Activated B cell treated with CpG ODN at 0.5 μM for 24 hours (primary cell): ENCODE measurements around the gene ZNF544. TPM values are rescaled to one million over a fixed set of nuclear protein-coding genes. Genes with fewer than 3 reads are reported as not detected.

Source experiments
- ATAC-seq: fragments of 200-7000 bp; cut with Tn5 transposase; one replicate; pipeline ENCODE4 v1.10.0; 2021; ENCODE audit warnings: low read depth, mild to moderate bottlenecking, moderate library complexity
- CTCF ChIA-PET: fragments of 350-600 bp; sonication (Branson Sonifier 250); formaldehyde crosslinking; loops from one replicate; lab custom pipeline; 2021; ENCODE audit warnings: antibody characterized with exemption; lab: Charles Lee
- POLR2A ChIA-PET: fragments of 350-600 bp; sonication (Branson Sonifier 250); formaldehyde crosslinking; loops from one replicate; lab custom pipeline; 2021; ENCODE audit warnings: antibody characterized with exemption; lab: Charles Lee
- DNase-seq: peaks from one replicate; pipeline ENCODE4 v3.0.0; 2022
- H3K27ac Mint-ChIP-seq: one replicate; pipeline ENCODE4 v1.8.0; 2020; ENCODE audit warnings: mixed read lengths
- H3K27me3 Mint-ChIP-seq: one replicate; pipeline ENCODE4 v1.8.0; 2021; ENCODE audit warnings: mixed read lengths
- H3K36me3 Mint-ChIP-seq: one replicate; pipeline ENCODE4 v1.8.0; 2021; ENCODE audit warnings: low read depth, mixed read lengths
- H3K4me1 Mint-ChIP-seq: one replicate; pipeline ENCODE4 v1.8.0; 2021; ENCODE audit warnings: mixed read lengths
- H3K4me3 Mint-ChIP-seq: one replicate; pipeline ENCODE4 v1.8.0; 2020; ENCODE audit warnings: mild to moderate bottlenecking, mixed read lengths
- H3K9me3 Mint-ChIP-seq: one replicate; pipeline ENCODE4 v1.8.0; 2020; ENCODE audit warnings: mixed read lengths
- intact Hi-C: fragments of 100-400 bp; cut with micrococcal nuclease; formaldehyde crosslinking; loops from one replicate; pipeline ENCODE4 v1.15.1; 2024
- total RNA-seq: library from RNA; stranded (reverse); gene quantifications from 2 replicates; pipeline ENCODE4 v1.2.3, GENCODE V29; 2022
- TF ChIP-seq, protein P1 (sequence below): fragments of 200-600 bp; IDR thresholded peaks from one replicate; pipeline ENCODE4 v1.8.0; 2022; ENCODE audit warnings: antibody characterized with exemption, mild to moderate bottlenecking

ZNF544 gene
- total RNA-seq, 1 donor from 2014 or later: 61.7 TPM

DNA sequence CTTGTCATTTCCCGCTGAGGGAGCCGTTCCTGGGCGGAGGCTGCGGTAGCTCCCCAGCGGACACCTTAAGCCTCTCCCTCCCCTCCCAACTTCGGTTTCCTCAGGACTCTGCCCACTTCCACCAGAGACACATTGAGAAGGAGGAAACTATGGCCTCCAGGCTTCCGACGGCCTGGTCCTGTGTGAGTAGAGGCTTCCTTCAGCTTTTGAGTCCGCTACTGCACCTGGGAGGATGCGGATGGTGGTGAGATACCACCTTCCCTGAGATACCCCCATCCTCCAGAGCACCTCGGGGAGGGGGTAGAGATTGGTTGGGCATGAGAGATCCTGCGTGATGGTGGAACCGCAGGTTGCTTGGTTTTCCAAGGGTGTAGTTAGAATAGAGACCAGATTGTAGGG, 44.9 kb upstream of the ZNF544 start:
- Mint-ChIP-seq H3K4me3 (peak overlapping the region; percentile 92), H3K27ac (peak overlapping the region; percentile 98), H3K27me3 (no peaks in the 10 kb centered on the region), H3K4me1 (peaks cover 24% of the 10 kb centered on the region), H3K9me3 (peaks cover 21% of the 10 kb centered on the region), H3K36me3 (peaks cover 62% of the 10 kb centered on the region)
- intact Hi-C loops: loop anchor here (1.0 to 2.0 kb wide), 9 partner anchors 45 to 943 kb away; partner anchors contain the start of genes TRAPPC2B, TRIM28, ZNF211 and ZNF256
- DNase-seq: no peak
- ATAC-seq: no peak
- TF ChIP-seq, protein P1, sequence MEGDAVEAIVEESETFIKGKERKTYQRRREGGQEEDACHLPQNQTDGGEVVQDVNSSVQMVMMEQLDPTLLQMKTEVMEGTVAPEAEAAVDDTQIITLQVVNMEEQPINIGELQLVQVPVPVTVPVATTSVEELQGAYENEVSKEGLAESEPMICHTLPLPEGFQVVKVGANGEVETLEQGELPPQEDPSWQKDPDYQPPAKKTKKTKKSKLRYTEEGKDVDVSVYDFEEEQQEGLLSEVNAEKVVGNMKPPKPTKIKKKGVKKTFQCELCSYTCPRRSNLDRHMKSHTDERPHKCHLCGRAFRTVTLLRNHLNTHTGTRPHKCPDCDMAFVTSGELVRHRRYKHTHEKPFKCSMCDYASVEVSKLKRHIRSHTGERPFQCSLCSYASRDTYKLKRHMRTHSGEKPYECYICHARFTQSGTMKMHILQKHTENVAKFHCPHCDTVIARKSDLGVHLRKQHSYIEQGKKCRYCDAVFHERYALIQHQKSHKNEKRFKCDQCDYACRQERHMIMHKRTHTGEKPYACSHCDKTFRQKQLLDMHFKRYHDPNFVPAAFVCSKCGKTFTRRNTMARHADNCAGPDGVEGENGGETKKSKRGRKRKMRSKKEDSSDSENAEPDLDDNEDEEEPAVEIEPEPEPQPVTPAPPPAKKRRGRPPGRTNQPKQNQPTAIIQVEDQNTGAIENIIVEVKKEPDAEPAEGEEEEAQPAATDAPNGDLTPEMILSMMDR: no peak
- POLR2A ChIA-PET: interaction anchor here (0.6 to 2.6 kb wide), 30 partner anchors 10 to 1870 kb away, joined by 3 to 39 read pairs (median 5); partner anchors contain the start of genes ERVK3-1, ZBTB45, ZIK1 and ZNF132
- CTCF ChIA-PET: interaction anchor here (1.3 to 1.6 kb wide), 2 partner anchors 44 to 396 kb away, joined by 3 read pairs; no protein-coding TSS in a partner anchor

DNA sequence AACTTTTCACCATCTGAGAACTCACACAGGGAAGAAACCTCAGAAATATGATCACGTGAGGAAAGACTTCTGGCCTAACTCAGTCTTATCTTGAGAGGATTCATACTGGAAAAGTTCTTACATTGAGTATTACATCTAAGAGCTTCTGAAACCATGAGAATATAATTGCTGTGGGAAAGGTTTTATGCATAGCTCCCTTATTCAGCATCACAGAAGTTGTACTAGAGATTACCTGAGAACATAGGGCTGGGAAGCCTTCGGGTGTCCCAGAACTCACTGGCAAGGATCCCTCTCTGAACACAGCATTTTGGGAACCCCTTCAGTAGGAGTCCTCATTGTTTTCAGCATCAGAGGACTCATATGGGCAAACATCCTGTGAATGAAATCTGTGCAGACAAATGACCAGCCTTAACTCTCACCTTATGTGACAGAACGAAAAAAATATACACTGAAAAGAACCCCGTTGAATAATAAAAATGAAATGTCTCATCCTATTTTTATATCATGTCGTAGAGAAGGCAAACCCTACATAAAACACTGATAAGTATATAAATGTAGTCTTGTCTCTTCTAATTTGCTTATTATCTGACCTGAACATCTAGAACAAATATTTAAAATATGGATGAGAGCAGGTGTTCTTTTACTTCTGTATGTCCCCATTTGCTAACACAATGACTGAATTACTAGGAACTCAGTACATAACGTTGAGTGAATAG, 31.7 kb upstream of the ZNF544 start:
- Mint-ChIP-seq H3K36me3 (peaks cover 95% of the 10 kb centered on the region), H3K4me1 (no peaks in the 10 kb centered on the region), H3K27ac (no peak overlapping the region), H3K9me3 (peaks cover 34% of the 10 kb centered on the region), H3K4me3 (no peak overlapping the region), H3K27me3 (no peaks in the 10 kb centered on the region)
- ATAC-seq (no peak), DNase-seq (no peak)
- intact Hi-C loops: no loop called here
- ChIA-PET POLR2A (no interaction called here), CTCF (interaction anchor here (1.5 kb wide), 1 partner anchor 15 kb away, joined by 3 read pairs; no protein-coding TSS in a partner anchor)
- TF ChIP-seq, protein P1: no peak

DNA sequence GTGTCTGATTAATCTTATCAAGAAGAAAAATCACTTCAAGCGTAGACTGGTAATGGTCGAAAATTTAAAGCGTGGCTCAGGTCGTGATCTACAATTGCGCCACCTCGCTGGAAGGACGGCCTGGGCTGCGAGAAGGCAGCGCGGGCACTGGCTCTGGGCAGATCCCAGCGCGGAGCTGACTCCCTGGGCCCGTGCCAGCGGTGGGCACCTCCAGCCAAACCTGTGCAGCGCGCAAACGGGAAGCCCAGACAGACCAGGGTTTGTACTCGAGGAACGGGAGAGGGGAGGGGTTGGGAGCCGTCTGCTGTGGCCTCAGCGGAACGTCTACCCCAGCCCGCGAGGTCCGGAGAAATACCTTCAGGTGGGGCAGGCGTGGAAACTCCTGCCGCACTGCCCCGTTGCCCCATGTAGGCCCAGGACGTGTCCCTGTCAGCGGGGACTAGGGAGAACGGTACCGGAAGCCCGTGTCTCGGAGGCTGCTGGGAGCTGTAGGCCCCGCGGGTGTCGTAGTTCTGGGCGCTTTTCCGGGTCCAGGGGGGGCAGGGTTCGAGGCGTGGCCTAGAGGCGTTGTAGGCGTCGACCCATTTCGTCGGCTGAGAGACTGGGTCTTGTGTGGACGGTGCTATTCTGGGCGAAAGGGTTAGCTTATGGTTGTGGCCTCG, 24.8 kb upstream of the ZNF544 start:
- Mint-ChIP-seq H3K4me1 (no peaks in the 10 kb centered on the region), H3K27me3 (no peaks in the 10 kb centered on the region), H3K27ac (no peak overlapping the region), H3K9me3 (peaks cover 57% of the 10 kb centered on the region), H3K4me3 (no peak overlapping the region), H3K36me3 (peaks cover 96% of the 10 kb centered on the region)
- DNase-seq: no peak
- ATAC-seq: no peak
- intact Hi-C loops: no loop called here
- POLR2A ChIA-PET: no interaction called here
- CTCF ChIA-PET: no interaction called here
- TF ChIP-seq, protein P1: no peak

- H3K36me3 Mint-ChIP-seq: peaks cover 96% of the 10 kb centered on the region
- TF ChIP-seq, protein P1: no peak
- POLR2A ChIA-PET: interaction anchor here (0.6 kb wide), 1 partner anchor 14 kb away, joined by 6 read pairs; no protein-coding TSS in a partner anchor
- no peak for DNase-seq
- intact Hi-C loops: no loop called here
- CTCF ChIA-PET: no interaction called here
- no peak for ATAC-seq
- no peaks in the 10 kb centered on the region for H3K4me1 Mint-ChIP-seq
- no peak overlapping the region for H3K27ac Mint-ChIP-seq
- peaks cover 63% of the 10 kb centered on the region for H3K9me3 Mint-ChIP-seq
- H3K27me3 Mint-ChIP-seq: no peaks in the 10 kb centered on the region
- no peak overlapping the region for H3K4me3 Mint-ChIP-seq
These were observed 24.1 kb upstream of the ZNF544 start for GRCh38 chr19:58204566-58204965.

GRCh38 chr19:58209577-58209976, 19.1 kb upstream of the ZNF544 start:
- Mint-ChIP-seq H3K36me3 (peaks cover 95% of the 10 kb centered on the region), H3K4me1 (no peaks in the 10 kb centered on the region), H3K9me3 (peaks cover 78% of the 10 kb centered on the region), H3K4me3 (no peak overlapping the region), H3K27ac (no peak overlapping the region), H3K27me3 (no peaks in the 10 kb centered on the region)
- ChIA-PET POLR2A (no interaction called here), CTCF (no interaction called here)
- DNase-seq: no peak
- ATAC-seq: no peak
- TF ChIP-seq, protein P1: no peak
- intact Hi-C loops: no loop called here
